GM19395 (cell line): Measurements from ENCODE around the gene DUSP2.
A peak's percentile ranks its signal among the peaks of the same experiment; 100 is the strongest.
"Not testable (repeated sequence)": the region's sequence is repeated elsewhere in the genome, so short reads cannot be mapped to it uniquely, and the experiment has no call there.

Source experiments
- ATAC-seq: cut with Tn5 transposase; IDR thresholded peaks from one replicate; pipeline ENCODE4 v1.9.1; 2021; ENCODE audit warnings: mild to moderate bottlenecking, moderate library complexity; ENCODE audit not compliant: unreplicated experiment

Gene DUSP2

DNA sequence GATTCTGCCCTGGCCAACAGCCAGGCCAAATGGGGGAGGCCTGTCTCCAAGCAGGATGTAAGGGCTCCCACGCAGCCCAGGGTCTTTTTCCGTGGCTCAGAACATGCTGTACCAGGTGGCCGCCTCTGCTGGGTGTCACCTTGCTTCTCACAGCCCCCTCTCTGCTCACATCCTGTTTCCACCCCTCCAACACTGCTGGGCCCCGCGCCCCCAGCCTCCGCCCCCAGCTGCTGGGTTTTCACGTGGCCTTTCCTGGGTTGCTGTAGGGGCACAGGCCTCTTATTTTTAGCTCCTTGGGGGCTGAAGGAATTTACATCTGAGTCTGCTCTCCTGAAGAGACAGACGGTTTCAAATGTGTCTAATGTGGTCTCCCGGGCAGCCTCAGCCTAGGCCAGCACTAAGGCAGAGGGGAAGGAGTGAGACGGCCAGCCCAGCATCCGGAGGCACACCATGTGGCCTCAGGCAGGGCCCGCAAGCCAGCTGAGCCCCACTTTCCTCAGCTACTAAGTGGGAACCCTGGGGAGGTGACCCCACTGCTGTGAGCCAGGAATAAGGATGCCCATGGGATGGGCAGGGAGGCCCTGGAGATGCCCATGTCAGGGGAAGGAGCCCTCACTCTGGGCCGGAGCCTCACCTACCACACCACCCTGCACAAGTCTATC lies 18.7 kb upstream of the DUSP2 start:
- peak; percentile 71 for ATAC-seq

- ATAC-seq: peak; percentile 18
These were observed 18.2 kb upstream of the DUSP2 start for GRCh38 chr2:96163415-96163767.

GRCh38 chr2:96161898-96162297 lies 16.7 kb upstream of the DUSP2 start:
- no peak for ATAC-seq

DNA sequence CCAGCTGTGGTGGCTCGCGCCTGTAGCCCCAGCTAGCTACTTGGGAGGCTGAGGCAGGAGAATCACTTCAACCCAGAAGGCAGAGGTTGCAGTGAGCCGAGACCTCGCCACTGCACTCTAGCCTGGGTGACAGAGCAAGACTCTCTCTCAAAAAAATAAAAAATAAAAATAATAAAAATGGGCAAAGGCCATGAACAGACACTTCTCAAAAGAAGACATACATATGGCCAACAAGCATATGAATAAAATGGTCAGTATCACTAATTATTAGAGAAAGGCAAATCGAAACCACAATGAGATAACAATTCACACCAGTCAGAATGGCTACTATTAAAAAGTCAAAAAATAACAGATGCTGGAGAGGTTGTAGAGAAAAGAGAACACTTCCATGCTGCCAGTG lies 15.1 kb upstream of the DUSP2 start:
- ATAC-seq: not testable (repeated sequence)

DNA sequence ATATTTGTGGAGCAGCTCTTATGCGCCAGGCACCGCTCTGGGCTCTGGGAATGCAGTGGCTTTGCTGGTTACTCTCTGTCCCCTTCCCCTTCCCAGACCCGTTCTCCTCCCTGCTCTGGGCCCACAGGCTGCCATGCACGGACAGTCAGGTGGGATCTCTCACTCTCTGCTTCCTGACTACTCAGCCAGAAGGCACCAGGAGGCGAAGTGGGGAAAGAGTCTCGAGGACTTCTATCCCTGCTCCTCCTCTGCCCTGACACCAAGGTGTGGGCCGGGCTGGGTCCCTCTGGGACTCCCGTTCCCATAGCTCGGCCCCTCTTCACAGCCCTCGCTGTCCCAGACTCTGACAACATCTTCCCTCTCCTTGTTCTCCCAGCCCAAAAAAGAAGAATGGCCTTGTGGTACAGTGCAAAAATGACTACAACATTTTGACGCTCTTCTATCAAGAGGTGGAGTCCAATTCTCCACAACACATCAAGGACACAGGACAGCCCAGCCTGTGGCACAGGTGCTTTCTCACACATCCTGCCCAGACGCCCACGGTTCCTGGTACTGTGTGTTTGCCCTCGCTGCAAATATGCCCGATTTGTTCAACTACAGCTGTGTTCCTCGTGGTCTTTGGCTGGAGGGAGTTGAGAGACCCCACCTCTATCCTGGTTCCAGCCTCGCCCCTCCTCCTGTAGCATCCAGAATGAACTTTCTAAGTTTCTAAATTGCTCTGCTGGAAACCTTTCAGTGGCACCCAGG lies 14.0 kb upstream of the DUSP2 start:
- ATAC-seq: no peak

- no peak for ATAC-seq
These were observed 13.3 kb upstream of the DUSP2 start for GRCh38 chr2:96158554-96158940.

DNA sequence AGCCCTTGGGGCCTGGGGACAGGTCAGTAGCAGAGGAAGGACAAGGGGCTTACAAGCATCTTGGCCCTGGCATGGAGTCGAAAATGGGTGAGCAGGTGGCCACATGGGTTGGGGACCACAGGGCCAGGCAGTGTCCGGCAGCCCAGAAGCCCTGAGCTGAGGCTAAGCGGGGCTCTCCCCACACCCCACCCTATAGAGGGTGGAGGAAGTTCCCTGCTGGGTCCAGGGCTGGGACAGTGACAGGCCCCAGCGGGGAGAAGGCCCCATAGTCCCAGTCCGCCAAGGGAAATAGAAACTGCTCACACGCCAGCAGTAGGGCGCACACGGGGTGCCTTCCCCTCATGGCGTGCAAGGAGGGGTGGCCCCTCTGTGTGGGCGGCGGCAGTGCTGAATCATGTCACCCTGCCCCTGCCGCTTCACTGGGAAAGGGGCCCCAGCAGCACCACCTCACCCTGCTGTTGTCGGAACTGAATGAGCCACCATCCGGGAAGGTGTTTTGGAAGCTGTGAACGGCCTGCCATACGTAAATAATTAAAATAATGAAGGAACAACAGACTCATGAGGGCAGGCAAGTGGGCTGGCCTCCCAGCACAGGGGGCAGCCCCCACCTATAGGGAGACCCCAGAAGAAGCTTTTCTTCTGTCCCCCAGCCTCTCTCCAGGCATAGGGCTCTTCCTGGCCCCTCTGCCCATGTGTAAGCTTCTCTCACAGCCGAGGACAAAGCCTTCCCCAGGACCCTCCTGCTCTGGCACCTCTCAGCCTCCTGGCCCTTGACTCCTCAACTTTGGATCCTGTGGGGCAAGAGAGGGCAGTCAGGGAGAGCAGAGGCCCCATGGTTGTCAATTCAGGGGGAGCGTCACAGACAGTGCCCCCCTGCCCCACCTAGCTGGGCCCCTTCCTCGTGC lies 12.7 kb upstream of the DUSP2 start:
- peak; percentile 63 for ATAC-seq

- peak; percentile 31 for ATAC-seq
These were observed 11.8 kb upstream of the DUSP2 start for GRCh38 chr2:96156926-96157648.

DNA sequence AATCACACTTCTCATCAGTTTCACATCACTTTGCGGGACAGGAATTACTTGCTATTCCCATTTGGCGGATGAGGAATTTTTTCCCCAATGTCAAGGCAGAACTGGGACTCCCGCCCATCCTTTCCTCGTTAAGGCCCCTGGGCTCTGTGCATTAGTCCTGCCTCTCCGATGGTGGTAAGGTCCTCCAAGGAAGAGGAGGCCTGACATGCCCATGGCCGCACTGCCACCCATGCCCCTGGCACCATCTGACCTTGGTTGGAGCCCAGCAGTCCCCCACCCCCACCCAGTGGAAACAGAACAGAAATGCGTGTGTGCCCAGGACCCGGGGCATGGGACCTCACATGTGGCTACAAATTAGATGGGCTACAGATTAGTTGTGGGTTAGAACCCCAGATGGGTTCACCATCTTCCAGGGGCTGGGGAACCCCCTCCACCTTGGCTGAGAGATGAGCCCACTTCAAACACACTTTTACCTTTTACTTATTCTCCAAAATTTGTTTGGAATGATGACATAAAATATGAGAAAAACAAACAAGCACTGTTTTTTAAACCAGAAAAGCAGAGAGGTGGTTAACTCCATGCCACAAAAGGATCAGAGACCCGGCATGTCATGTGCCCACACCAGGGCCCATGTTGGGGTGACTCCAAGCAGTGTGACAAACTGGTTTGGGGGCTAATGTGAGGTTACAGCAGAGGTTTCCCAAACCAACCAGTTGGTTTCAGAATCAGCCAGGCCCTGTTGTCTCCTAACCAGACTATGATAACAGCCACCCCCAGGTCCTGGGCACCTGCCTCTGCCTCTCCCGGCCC lies 11.0 kb upstream of the DUSP2 start:
- ATAC-seq: no peak

GRCh38 chr2:96154506-96155380 lies 9.5 kb upstream of the DUSP2 start:
- ATAC-seq: no peak

GRCh38 chr2:96153991-96154431 lies 8.8 kb upstream of the DUSP2 start:
- no peak for ATAC-seq

DNA sequence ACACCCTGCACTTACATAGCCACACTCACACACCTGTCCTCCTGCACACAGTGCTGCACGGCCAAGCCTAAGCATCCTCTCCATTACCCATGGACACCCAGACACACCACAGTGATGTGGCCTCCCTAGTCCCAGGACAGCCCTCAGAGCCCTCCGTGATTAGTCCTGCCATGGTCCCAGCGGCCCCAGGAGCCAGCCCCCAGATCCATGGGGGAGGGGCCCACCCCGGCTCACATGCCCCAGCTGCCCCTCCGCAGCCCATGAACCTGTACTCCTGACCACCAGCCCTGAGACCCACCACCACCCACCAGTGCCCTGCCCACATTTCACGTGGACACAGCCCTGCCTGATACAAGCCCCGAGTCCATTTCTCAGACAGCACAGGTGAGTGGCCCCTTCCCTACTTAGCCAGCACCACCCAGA lies 8.1 kb upstream of the DUSP2 start:
- no peak for ATAC-seq

DNA sequence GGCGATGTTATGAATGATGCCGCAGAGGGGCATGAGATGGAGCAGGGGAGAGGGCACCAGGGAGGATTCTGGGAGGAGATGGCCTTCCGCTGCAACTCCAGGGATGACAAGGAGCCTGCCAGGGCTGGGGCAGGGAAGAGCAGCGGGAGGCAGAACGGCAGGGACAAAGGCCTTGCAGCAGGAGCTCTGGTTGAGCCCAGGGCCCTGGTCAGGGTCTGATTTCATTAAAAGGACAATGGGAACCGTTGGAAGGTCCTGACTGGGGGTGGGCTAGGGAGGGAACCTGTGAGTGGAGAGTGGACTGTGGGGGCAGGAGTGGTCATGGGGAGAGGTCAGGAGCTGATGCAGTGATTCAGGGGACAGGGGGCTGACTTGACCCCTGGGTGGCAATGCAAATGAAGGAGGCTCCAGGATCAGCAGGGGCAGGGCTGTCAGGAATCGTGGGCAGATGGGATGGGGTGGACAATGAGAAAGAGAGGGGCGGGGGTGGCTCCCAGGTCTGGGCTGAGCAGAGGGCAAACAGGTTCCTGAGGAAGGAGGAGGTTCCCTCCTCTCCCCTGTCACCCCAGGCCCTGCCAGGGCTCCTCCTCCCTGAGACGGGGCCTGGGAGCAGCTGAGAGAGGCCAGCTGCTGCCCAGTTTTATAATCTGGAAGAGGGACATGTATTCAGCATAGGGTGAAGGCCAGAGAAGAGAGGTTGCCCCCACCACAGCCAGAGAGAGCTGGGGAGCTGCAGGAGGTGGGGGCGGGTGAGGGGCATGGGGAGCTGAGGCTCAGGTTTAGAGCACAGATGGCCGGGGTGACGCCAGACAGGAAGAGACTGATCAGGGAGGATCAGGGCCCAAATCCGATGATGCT lies 7.3 kb upstream of the DUSP2 start:
- no peak for ATAC-seq

DNA sequence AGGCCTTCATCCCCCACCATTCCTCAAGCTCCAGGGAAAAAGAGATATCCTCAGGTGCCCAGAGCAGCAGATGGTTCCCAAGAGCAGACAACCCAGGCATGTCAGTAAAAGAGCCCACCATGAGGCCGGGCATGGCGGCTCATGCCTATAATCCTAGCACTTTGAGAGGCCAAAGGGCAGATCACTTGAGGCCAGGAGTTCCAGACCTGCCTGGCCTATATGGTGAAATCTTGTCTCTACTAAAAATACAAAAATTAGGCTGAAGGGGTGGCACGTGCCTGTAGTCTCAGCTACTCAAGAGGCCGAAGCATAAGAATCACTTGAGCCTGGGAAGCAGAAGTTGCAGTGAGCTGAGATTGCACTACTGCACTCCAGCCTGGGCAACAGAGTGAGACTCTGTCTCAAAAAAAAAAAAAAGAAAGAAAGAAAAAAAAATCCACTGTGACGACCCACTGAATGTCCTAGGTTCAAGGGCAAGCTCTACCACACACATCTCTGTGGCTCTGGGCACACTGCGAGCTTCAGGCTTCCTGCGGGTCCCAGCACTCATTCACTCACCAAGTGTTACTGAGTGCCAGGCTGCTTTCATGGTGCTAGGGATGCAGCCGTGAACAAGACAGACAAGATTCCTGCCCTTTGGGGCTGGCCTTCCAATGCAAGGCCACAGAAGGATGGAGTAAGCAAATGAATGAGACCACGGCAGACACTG lies 6.5 kb upstream of the DUSP2 start:
- ATAC-seq: no peak

DNA sequence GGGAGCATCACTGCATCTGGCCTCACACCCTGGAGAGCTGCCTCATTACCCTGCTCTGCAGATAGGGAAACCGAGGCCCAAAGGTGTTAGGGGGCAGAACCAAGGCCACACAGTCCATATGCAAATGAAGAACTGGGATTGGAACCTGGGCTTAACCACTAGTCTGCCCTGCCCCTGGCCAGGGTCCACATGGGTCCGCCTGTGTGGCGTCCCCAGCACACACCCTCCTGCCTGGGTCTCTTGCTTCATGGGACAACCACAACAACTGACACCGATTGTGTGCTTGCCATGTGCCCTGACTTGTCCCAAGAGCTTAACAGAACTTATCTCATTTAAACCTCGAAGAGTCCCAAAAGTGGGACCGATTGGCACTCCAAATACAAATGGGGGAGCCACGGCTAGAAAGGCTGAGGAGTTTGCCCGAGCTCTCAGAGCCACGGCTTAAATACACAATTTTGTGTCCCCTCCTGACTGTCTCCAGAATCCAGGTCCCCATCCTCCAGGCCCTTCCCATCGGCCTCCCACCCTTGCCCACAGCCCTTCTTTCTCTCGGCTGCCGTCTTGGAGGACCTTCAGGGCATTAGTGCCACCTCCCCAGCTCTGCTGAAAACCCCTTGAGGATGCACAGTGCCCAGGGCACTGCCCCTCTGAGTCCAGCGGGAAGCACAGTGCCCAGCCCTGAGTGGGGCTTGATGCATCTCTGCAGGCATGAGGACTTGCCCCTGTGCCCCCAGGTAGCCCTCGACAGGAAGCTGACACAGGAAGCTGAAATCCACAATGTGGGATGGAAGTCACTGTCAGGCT lies 5.8 kb upstream of the DUSP2 start:
- no peak for ATAC-seq

GRCh38 chr2:96150007-96150640 lies 4.9 kb upstream of the DUSP2 start:
- no peak for ATAC-seq
